Jurkat, Clone E6-1 (cell line): ENCODE data around the gene IL1B. TPM values are rescaled to one million over a fixed set of nuclear protein-coding genes. Genes with fewer than 3 reads are reported as not detected.
A peak's percentile ranks its signal among the peaks of the same experiment; 100 is the strongest.

Experiments used
- DNase-seq: peaks from one replicate; pipeline ENCODE4 v3.0.0-alpha.2; 2011; ENCODE audit warnings: low read depth, low spot score
- H3K4me3 ChIP-seq: 2 replicates; pipeline ENCODE4 v1.5.1; 2011; ENCODE audit warnings: mild to moderate bottlenecking, low read length, control low read depth, moderate library complexity
- polyA plus RNA-seq: library from polyadenylated mRNA; unstranded; fragments of >200 nt; gene quantifications from one replicate; pipeline ENCODE4 v1.2.1, GENCODE V29; 2012; ENCODE audit warnings: missing spikeins; ENCODE audit not compliant: insufficient read length, insufficient read depth

IL1B gene
- polyA plus RNA-seq, result not detected

GRCh38 chr2:112836695-112837117 lies at the start of gene IL1B:
IL1B (minus strand) TSS chr2:112836779; CDS start chr2:112836229, 550 bp downstream.
- no peak within 1 kb of the TSS for H3K4me3 ChIP-seq
- no peak for DNase-seq

GRCh38 chr2:112886291-112886690 lies 49.7 kb upstream of the IL1B start:
- H3K4me3 ChIP-seq, result no peak overlapping the region
- no peak for DNase-seq

- no peak overlapping the region for H3K4me3 ChIP-seq
- no peak for DNase-seq
These were observed 48.9 kb upstream of the IL1B start for GRCh38 chr2:112885506-112885902.

- DNase-seq, result peak; percentile 22
- no peak overlapping the region for H3K4me3 ChIP-seq
These were observed 48.4 kb upstream of the IL1B start for GRCh38 chr2:112884869-112885505.

GRCh38 chr2:112883669-112884068 lies 47.1 kb upstream of the IL1B start:
- no peak for DNase-seq
- no peak overlapping the region for H3K4me3 ChIP-seq

- no peak overlapping the region for H3K4me3 ChIP-seq
- no peak for DNase-seq
These were observed 44.8 kb upstream of the IL1B start for GRCh38 chr2:112881217-112881985.

GRCh38 chr2:112880696-112881095 lies 44.1 kb upstream of the IL1B start:
- DNase-seq, result no peak
- no peak overlapping the region for H3K4me3 ChIP-seq

GRCh38 chr2:112880091-112880531 lies 43.5 kb upstream of the IL1B start:
- no peak for DNase-seq
- no peak overlapping the region for H3K4me3 ChIP-seq

- H3K4me3 ChIP-seq, result no peak overlapping the region
- no peak for DNase-seq
These were observed 43.0 kb upstream of the IL1B start for GRCh38 chr2:112879491-112880041.

GRCh38 chr2:112877423-112877822 lies 40.8 kb upstream of the IL1B start:
- DNase-seq, result no peak
- no peak overlapping the region for H3K4me3 ChIP-seq

- no peak overlapping the region for H3K4me3 ChIP-seq
- DNase-seq, result no peak
These were observed 40.4 kb upstream of the IL1B start for GRCh38 chr2:112876971-112877361.

GRCh38 chr2:112876257-112876970 lies 39.8 kb upstream of the IL1B start:
- no peak overlapping the region for H3K4me3 ChIP-seq
- DNase-seq, result no peak

GRCh38 chr2:112870841-112871835 lies 34.6 kb upstream of the IL1B start:
- H3K4me3 ChIP-seq, result no peak overlapping the region
- no peak for DNase-seq

- no peak for DNase-seq
- no peak overlapping the region for H3K4me3 ChIP-seq
These were observed 32.8 kb upstream of the IL1B start for GRCh38 chr2:112869258-112869842.

GRCh38 chr2:112867701-112868631 lies 31.4 kb upstream of the IL1B start:
- H3K4me3 ChIP-seq, result no peak overlapping the region
- DNase-seq, result no peak

GRCh38 chr2:112866128-112866835 lies 29.7 kb upstream of the IL1B start:
- no peak for DNase-seq
- H3K4me3 ChIP-seq, result no peak overlapping the region

- no peak for DNase-seq
- H3K4me3 ChIP-seq, result no peak overlapping the region
These were observed 27.5 kb upstream of the IL1B start for GRCh38 chr2:112864072-112864471.
